ENCODE measurements around the gene ARFIP1. TPM values are rescaled to one million over a fixed set of nuclear protein-coding genes. Genes with fewer than 3 reads are reported as not detected.

The ARFIP1 gene
- total RNA-seq, 4 donors from 2014 or later, result 34.3 to 45.1 (median 42.1) TPM

DNA sequence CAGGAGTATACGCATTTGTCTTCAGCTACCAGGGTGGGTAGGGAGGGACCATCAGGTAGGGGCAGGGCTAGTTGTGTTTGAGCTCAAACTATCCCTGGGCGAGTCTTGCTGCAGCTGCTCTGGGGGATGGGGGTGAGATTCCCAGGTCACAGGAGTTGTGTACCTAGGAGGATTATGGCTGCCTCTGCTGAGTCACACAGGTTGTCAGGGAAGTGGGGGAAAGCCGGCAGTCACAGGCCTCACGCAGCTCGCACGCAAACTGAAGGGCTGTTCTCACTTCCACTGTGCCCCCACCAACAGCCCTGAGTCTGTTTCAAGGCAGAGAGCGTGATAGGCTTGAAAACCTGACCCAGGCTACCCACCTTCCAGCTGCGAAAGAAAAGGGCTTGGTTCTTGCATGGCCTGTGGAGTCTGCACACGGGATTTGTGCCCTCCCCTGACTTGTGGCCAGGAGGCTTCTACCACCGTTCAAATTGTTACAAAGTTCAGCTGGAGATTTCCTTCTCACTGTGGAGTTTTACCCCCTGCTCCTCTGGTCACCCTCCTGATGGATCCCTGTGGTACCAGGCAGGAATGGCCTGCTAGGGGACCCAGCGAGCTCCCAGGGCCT is 63.8 kb downstream of the ARFIP1 start:
- WGBS, 2 donors, result 86% methylated on average over 10 to 11 of the region's 11 CpGs
- no peaks in the 10 kb centered on the region for H3K27me3 ChIP-seq
- H3K9me3 ChIP-seq, result no peaks in the 10 kb centered on the region
- intact Hi-C loops (cut with DNase I), result loop anchor here (5.0 kb wide), 1 partner anchor 239 kb away; no protein-coding TSS in a partner anchor
- TF ChIP-seq POLR2A (IDR thresholded peaks at IDR 0.05), result no peak
- TF ChIP-seq, protein P1, sequence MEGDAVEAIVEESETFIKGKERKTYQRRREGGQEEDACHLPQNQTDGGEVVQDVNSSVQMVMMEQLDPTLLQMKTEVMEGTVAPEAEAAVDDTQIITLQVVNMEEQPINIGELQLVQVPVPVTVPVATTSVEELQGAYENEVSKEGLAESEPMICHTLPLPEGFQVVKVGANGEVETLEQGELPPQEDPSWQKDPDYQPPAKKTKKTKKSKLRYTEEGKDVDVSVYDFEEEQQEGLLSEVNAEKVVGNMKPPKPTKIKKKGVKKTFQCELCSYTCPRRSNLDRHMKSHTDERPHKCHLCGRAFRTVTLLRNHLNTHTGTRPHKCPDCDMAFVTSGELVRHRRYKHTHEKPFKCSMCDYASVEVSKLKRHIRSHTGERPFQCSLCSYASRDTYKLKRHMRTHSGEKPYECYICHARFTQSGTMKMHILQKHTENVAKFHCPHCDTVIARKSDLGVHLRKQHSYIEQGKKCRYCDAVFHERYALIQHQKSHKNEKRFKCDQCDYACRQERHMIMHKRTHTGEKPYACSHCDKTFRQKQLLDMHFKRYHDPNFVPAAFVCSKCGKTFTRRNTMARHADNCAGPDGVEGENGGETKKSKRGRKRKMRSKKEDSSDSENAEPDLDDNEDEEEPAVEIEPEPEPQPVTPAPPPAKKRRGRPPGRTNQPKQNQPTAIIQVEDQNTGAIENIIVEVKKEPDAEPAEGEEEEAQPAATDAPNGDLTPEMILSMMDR (IDR thresholded peaks at IDR 0.05), result no peak
- DNase-seq, result no peak
- no peak overlapping the region for H3K27ac ChIP-seq
- H3K36me3 ChIP-seq, result no peaks in the 10 kb centered on the region
- H3K4me1 ChIP-seq, result no peaks in the 10 kb centered on the region
- H3K4me3 ChIP-seq (replicated peaks in 1 of 3), result no peak overlapping the region

DNA sequence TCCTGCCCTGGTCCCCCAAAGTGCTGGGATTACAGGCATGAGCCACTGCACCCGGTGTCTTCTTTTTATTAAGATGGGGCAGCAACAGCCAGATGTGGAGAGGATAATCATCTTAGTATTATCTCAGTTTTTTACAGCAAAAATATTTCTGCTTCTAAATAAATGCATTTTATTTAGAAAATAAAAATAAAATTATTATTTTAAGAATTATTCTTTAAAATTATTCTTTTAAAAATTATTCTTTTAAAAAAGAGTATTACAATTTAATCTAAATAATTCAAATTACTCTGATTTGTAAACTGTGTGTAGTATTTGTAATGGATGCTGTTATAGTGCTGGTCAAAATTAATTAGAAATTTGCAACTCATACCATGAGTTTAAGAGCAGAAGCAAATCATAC is 67.6 kb downstream of the ARFIP1 start:
- Histone ChIP-seq H3K27me3 (no peaks in the 10 kb centered on the region), H3K4me3 (replicated peaks in 1 of 3) (no peak overlapping the region), H3K27ac (no peak overlapping the region), H3K4me1 (peaks cover 0 to 13% of the 10 kb centered on the region in 2 donors), H3K36me3 (no peaks in the 10 kb centered on the region), H3K9me3 (no peaks in the 10 kb centered on the region)
- no peak for TF ChIP-seq POLR2A (IDR thresholded peaks at IDR 0.05)
- TF ChIP-seq, protein P1 (IDR thresholded peaks at IDR 0.05), result no peak
- WGBS, 2 donors, result 100% methylated on average over 1 of the region's 1 CpG
- intact Hi-C loops (cut with DNase I), result no loop called here
- DNase-seq, result no peak

DNA sequence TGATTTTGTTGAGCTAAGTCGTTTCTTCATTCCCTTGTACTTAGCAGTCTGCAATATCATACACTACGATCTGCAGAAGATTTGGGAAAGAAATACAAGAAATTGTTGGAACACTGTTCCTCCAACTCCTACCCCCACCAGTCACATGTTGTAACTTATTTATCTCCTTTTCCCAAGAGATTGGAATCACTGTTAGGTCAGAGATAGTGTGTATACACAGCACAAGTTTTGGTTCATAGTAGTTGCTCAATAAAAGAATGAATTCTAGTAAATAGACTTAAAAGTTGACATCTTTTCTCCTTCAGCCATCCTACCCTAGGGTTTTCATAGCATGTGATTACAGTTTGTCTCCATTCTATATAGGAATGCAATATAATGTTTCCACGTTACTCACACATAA is 68.8 kb downstream of the ARFIP1 start:
- TF ChIP-seq, protein P1 (IDR thresholded peaks at IDR 0.05), result no peak
- no peak for TF ChIP-seq POLR2A (IDR thresholded peaks at IDR 0.05)
- intact Hi-C loops (cut with DNase I), result no loop called here
- WGBS, 2 donors, result 94 to 97% methylated on average over 3 of the region's 3 CpGs
- Histone ChIP-seq H3K27me3 (no peaks in the 10 kb centered on the region), H3K9me3 (no peaks in the 10 kb centered on the region), H3K27ac (no peak overlapping the region), H3K4me3 (replicated peaks in 1 of 3) (no peak overlapping the region), H3K4me1 (peaks cover 0 to 13% of the 10 kb centered on the region in 2 donors), H3K36me3 (no peaks in the 10 kb centered on the region)
- no peak for DNase-seq

DNA sequence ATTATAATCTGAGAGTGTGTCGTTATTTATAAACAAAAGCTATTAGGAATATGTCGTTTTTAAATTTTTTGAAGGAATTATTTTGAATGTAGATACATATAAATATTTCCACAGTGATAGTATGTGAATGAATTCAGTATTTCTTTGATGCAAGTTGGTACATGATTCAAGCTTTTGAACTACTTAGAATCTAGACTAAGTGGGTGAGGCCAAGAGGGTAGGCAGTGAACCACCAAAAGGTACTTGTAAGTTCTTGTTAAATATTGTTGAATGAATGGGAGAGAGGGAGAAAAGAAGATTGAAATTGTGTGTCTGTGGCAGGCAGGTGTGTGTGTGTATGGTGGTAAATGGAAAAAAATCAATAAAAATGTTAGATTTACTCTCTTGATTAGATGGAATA is 69.6 kb downstream of the ARFIP1 start:
- H3K27ac ChIP-seq, result no peak overlapping the region
- WGBS, 2 donors, result 92 to 94% methylated on average over 2 of the region's 2 CpGs
- no peak overlapping the region for H3K4me3 ChIP-seq (replicated peaks in 1 of 3)
- H3K36me3 ChIP-seq, result no peaks in the 10 kb centered on the region
- no peaks in the 10 kb centered on the region for H3K9me3 ChIP-seq
- H3K27me3 ChIP-seq, result no peaks in the 10 kb centered on the region
- TF ChIP-seq, protein P1 (IDR thresholded peaks at IDR 0.05), result no peak
- no peak for TF ChIP-seq POLR2A (IDR thresholded peaks at IDR 0.05)
- intact Hi-C loops (cut with DNase I), result no loop called here
- DNase-seq, result no peak
- H3K4me1 ChIP-seq, result peaks cover 0 to 13% of the 10 kb centered on the region in 2 donors

DNA sequence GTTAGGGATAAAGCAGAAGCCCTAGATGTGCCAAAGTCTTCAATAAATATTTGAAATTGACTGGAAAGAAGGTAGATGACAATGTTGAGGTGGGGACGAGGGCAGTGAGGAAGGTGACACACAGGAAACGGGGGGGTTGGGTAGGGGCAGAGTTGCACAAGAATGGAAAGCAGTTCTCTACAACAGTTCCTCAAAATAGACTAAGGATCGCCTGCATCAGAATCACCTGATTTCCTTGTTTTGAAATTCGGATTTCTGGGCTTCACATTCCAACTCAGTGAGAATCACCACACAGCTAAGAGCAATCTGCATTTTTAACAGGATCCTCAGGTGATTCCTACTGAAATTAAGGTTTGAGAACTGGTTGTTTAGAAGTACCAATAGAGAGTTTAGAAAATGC is 70.6 kb downstream of the ARFIP1 start:
- TF ChIP-seq, protein P1 (IDR thresholded peaks at IDR 0.05), result no peak
- no peak for TF ChIP-seq POLR2A (IDR thresholded peaks at IDR 0.05)
- intact Hi-C loops (cut with DNase I), result loop anchor here (10.0 kb wide), 1 partner anchor 274 kb away; no protein-coding TSS in a partner anchor
- no peaks in the 10 kb centered on the region for H3K27me3 ChIP-seq
- H3K9me3 ChIP-seq, result no peaks in the 10 kb centered on the region
- no peak overlapping the region for H3K4me3 ChIP-seq (replicated peaks in 1 of 3)
- H3K36me3 ChIP-seq, result no peaks in the 10 kb centered on the region
- WGBS, 2 donors, result 24 to 39% methylated on average over 4 of the region's 4 CpGs
- peak overlapping the region in 2 of 3 donors; percentile 5 to 64 for H3K27ac ChIP-seq
- peaks cover 0 to 13% of the 10 kb centered on the region in 2 donors for H3K4me1 ChIP-seq
- DNase-seq, result peak; percentile 50 to 62
